GM23338 (cell line): ENCODE measurements around the gene BAG5. TPM values are rescaled to one million over a fixed set of nuclear protein-coding genes. Genes with fewer than 3 reads are reported as not detected.

Experiments used
- ATAC-seq: fragments of 200-7000 bp; cut with Tn5 transposase; 3 replicates; pipeline ENCODE4 v1.9.1; 2020
- DNase-seq: peaks from one replicate; pipeline ENCODE4 v3.0.0-alpha.2; 2015; ENCODE audit warnings: low spot score
- H2AFZ ChIP-seq: fragments of 200-600 bp; sonication (generic); 2 replicates; pipeline ENCODE4 v1.8.0; 2016; ENCODE audit warnings: antibody characterized with exemption, mild to moderate bottlenecking, moderate library complexity
- H3F3A ChIP-seq: fragments of 200-600 bp; sonication (generic); replicated peaks from 2 replicates; pipeline ENCODE4 v1.8.0; 2017; ENCODE audit warnings: antibody characterized with exemption, mixed run types, low read depth
- H3K27ac ChIP-seq: fragments of 200-600 bp; sonication (generic); 2 replicates; pipeline ENCODE4 v1.6.1; 2016; ENCODE audit warnings: low read depth
- H3K27me3 ChIP-seq: fragments of 200-600 bp; sonication (generic); 2 replicates; pipeline ENCODE4 v1.8.0; 2016; ENCODE audit warnings: mild to moderate bottlenecking, mixed run types, moderate library complexity; ENCODE audit not compliant: insufficient read depth
- H3K36me3 ChIP-seq: fragments of 200-600 bp; sonication (generic); 2 replicates; pipeline ENCODE4 v1.8.0; 2016; ENCODE audit warnings: mild to moderate bottlenecking; ENCODE audit not compliant: insufficient read depth
- H3K4me1 ChIP-seq: fragments of 200-600 bp; sonication (generic); 2 replicates; pipeline ENCODE4 v1.8.0; 2016; ENCODE audit warnings: mild to moderate bottlenecking, moderate library complexity; ENCODE audit not compliant: insufficient read depth
- H3K4me2 ChIP-seq: fragments of 200-600 bp; sonication (generic); 2 replicates; pipeline ENCODE4 v1.7.1; 2017; ENCODE audit warnings: mixed run types
- H3K4me3 ChIP-seq: fragments of 200-600 bp; sonication (generic); 2 replicates; pipeline ENCODE4 v1.6.1; 2016; ENCODE audit warnings: mixed run types
- H3K79me2 ChIP-seq: fragments of 200-600 bp; sonication (generic); replicated peaks from 2 replicates; pipeline ENCODE4 v1.8.0; 2017; ENCODE audit warnings: mild to moderate bottlenecking; ENCODE audit not compliant: insufficient read depth
- H3K9me2 ChIP-seq: fragments of 200-600 bp; sonication (generic); 2 replicates; pipeline ENCODE4 v1.8.0; 2017; ENCODE audit not compliant: insufficient read depth
- H4K20me1 ChIP-seq: fragments of 200-600 bp; sonication (generic); replicated peaks from 2 replicates; pipeline ENCODE4 v1.8.0; 2017; ENCODE audit warnings: mild to moderate bottlenecking; ENCODE audit not compliant: insufficient read depth
- H3K27ac Mint-ChIP-seq: 2 replicates; pipeline ENCODE4 v1.8.0; 2020; ENCODE audit warnings: inconsistent platforms, mild to moderate bottlenecking, moderate library complexity, mixed read lengths
- H3K27me3 Mint-ChIP-seq: 3 replicates; pipeline ENCODE4 v1.8.0; 2022; ENCODE audit warnings: low read depth, mild to moderate bottlenecking, moderate library complexity, mixed read lengths, inconsistent platforms; ENCODE audit not compliant: insufficient read depth, poor library complexity
- H3K36me3 Mint-ChIP-seq: 3 replicates; pipeline ENCODE4 v1.8.0; 2021; ENCODE audit warnings: low read depth, mild to moderate bottlenecking, inconsistent platforms, moderate library complexity, mixed read lengths
- H3K4me1 Mint-ChIP-seq: 3 replicates; pipeline ENCODE4 v1.8.0; 2020; ENCODE audit warnings: mild to moderate bottlenecking, inconsistent platforms, mixed read lengths
- H3K4me3 Mint-ChIP-seq: 3 replicates; pipeline ENCODE4 v1.8.0; 2021; ENCODE audit warnings: moderate library complexity, mild to moderate bottlenecking, inconsistent platforms, mixed read lengths
- H3K9me3 Mint-ChIP-seq: 3 replicates; pipeline ENCODE4 v1.8.0; 2020; ENCODE audit warnings: moderate library complexity, mild to moderate bottlenecking, inconsistent platforms, mixed read lengths
- CREB1 ChIP-seq: fragments of 250-450 bp; sonication (Bioruptor Pico); IDR thresholded peaks from 2 replicates; pipeline ENCODE4 v1.5.0; 2020; ENCODE audit warnings: low read depth, mild to moderate bottlenecking, moderate library complexity
- EZH2 ChIP-seq: fragments of 200-600 bp; sonication (generic); IDR thresholded peaks from one replicate; pipeline ENCODE4 v1.8.0; 2017; ENCODE audit warnings: antibody characterized with exemption, mild to moderate bottlenecking, low read depth; ENCODE audit not compliant: unreplicated experiment
- EZH2phosphoT487 ChIP-seq: fragments of 200-600 bp; sonication (generic); IDR thresholded peaks from one replicate; pipeline ENCODE4 v1.8.1; 2018; ENCODE audit warnings: antibody characterized with exemption; ENCODE audit not compliant: unreplicated experiment
- JUNB ChIP-seq: IDR thresholded peaks from one replicate; pipeline ENCODE4 v1.6.1; 2016; ENCODE audit warnings: antibody characterized with exemption; ENCODE audit not compliant: unreplicated experiment
- NANOG ChIP-seq: IDR thresholded peaks from 2 replicates; pipeline ENCODE4 v1.6.1; 2016; ENCODE audit warnings: antibody characterized with exemption, borderline replicate concordance
- POLR2AphosphoS5 ChIP-seq: IDR thresholded peaks from 2 replicates; pipeline ENCODE4 v1.6.1; 2016; ENCODE audit warnings: antibody characterized with exemption, low read depth
- STAT1 ChIP-seq: IDR thresholded peaks from one replicate; pipeline ENCODE4 v1.6.1; 2016; ENCODE audit warnings: antibody characterized with exemption; ENCODE audit not compliant: unreplicated experiment
- ZNF114 ChIP-seq: fragments of 250-450 bp; sonication (Bioruptor Pico); IDR thresholded peaks from 2 replicates; pipeline ENCODE4 v1.5.0; 2020; ENCODE audit warnings: mild to moderate bottlenecking, moderate library complexity
- ZNF331 ChIP-seq: fragments of 250-450 bp; sonication (Bioruptor Pico); IDR thresholded peaks from 2 replicates; pipeline ENCODE4 v1.5.0; 2020; ENCODE audit warnings: low read depth, mild to moderate bottlenecking, moderate library complexity
- polyA plus RNA-seq: library from polyadenylated mRNA; unstranded; fragments of >200 nt; fragmentation: Nextera tagmentation; extraction: Ambion mirVana; gene quantifications from 2 replicates; pipeline ENCODE4 v1.2.1, GENCODE V29; 2016
- total RNA-seq: library from RNA; depleted of rRNA; stranded (reverse); fragments of >200 nt; shearing (Covaris generic); gene quantifications from 2 replicates; pipeline ENCODE4 v1.2.3, GENCODE V29; 2014
- TF ChIP-seq, protein P1 (sequence below): fragments of 250-450 bp; sonication (Bioruptor Pico); IDR thresholded peaks from 2 replicates; pipeline ENCODE4 v1.5.0; 2020; ENCODE audit warnings: mild to moderate bottlenecking, moderate library complexity
- TF ChIP-seq, protein P2 (sequence below): IDR thresholded peaks from one replicate; pipeline ENCODE4 v1.6.1; 2018; ENCODE audit warnings: antibody characterized with exemption; ENCODE audit not compliant: unreplicated experiment
- TF ChIP-seq, protein P3 (sequence below), 2 experiments: fragments of 200-600 bp in 1 of 2; sonication (generic) in 1 of 2; conservative IDR thresholded peaks; 2 replicates each; pipeline versions ENCODE4 v1.5.1 to v1.6.1; 2016 to 2017; ENCODE audit warnings: antibody characterized with exemption in 2 of 2, low read depth in 2 of 2, mild to moderate bottlenecking in 2 of 2, moderate library complexity in 1 of 2
- TF ChIP-seq, protein P4 (sequence below): IDR thresholded peaks from 2 replicates; pipeline ENCODE4 v1.6.1; 2016; ENCODE audit warnings: antibody characterized with exemption

BAG5 gene
- total and polyA plus RNA-seq, 2 experiments from 2014 or later, result 21.1 to 29.2 TPM

DNA sequence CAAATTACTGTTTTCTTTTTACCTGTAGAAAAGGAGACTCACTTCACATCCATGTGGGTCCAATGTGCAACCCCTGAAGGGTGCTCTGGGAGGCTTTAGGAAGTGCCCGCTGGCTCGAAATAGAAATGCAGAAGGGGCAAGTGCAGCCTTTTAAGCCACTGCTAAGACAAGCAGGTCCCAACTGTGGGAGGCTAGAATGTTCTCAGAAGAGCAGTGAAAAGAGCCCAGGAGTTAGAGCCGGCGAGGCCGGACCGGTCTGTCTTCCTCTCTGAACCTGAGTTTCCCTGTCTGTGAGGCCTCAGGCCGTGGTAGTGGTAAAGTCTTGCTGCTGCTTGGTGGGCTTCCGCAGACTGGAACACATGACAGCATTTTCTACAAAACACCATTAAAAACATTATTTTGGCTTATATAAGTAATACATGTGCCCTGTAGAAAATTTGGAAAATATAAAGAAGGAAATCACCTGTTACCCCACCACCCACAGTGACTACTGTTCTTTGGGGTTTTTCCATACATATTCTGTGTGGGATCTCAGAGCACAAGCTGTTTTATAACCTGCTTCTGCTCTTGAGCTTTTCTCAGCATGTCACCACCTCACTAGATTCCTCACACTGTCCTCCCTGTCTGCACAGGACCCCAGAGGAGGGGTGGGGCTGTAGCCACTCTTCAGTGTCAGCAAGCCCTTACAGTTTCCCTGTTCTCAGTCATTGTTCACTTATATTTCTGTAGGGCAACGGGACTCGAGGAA is 45.9 kb downstream of the BAG5 start:
- no peak overlapping the region for H2AFZ ChIP-seq
- H3K27ac Mint-ChIP-seq, result no peak overlapping the region; the same call in 1 of the 2 replicates

More for the DNA sequence above, 45.9 kb downstream of the BAG5 start:
- H3K4me1 Mint-ChIP-seq, result peaks cover 23% of the 10 kb centered on the region
- ATAC-seq, result no peak
- Histone ChIP-seq H3K4me2 (no peak overlapping the region), H3F3A (peaks cover 32% of the 10 kb centered on the region), H3K4me1 (peaks cover 14% of the 10 kb centered on the region), H3K36me3 (no peaks in the 10 kb centered on the region; the same call in 1 of the 2 replicates), H3K27ac (no peak overlapping the region), H3K27me3 (no peaks in the 10 kb centered on the region), H3K79me2 (no peaks in the 10 kb centered on the region), H3K4me3 (no peak overlapping the region), H3K9me2 (no peaks in the 10 kb centered on the region), H4K20me1 (peaks cover 11% of the 10 kb centered on the region)
- peaks cover 37% of the 10 kb centered on the region for H3K27me3 Mint-ChIP-seq
- no peaks in the 10 kb centered on the region; the same call in 2 of the 3 replicates for H3K9me3 Mint-ChIP-seq
- no peak overlapping the region for H3K4me3 Mint-ChIP-seq
- DNase-seq, result no peak
- TF ChIP-seq NANOG (no peak), ZNF331 (CRISPR knock-in tag) (no peak), EZH2 (no peak), ZNF114 (CRISPR knock-in tag) (no peak), STAT1 (no peak), JUNB (no peak), POLR2AphosphoS5 (no peak), CREB1 (CRISPR knock-in tag) (no peak), EZH2phosphoT487 (no peak)
- TF ChIP-seq, protein P1, sequence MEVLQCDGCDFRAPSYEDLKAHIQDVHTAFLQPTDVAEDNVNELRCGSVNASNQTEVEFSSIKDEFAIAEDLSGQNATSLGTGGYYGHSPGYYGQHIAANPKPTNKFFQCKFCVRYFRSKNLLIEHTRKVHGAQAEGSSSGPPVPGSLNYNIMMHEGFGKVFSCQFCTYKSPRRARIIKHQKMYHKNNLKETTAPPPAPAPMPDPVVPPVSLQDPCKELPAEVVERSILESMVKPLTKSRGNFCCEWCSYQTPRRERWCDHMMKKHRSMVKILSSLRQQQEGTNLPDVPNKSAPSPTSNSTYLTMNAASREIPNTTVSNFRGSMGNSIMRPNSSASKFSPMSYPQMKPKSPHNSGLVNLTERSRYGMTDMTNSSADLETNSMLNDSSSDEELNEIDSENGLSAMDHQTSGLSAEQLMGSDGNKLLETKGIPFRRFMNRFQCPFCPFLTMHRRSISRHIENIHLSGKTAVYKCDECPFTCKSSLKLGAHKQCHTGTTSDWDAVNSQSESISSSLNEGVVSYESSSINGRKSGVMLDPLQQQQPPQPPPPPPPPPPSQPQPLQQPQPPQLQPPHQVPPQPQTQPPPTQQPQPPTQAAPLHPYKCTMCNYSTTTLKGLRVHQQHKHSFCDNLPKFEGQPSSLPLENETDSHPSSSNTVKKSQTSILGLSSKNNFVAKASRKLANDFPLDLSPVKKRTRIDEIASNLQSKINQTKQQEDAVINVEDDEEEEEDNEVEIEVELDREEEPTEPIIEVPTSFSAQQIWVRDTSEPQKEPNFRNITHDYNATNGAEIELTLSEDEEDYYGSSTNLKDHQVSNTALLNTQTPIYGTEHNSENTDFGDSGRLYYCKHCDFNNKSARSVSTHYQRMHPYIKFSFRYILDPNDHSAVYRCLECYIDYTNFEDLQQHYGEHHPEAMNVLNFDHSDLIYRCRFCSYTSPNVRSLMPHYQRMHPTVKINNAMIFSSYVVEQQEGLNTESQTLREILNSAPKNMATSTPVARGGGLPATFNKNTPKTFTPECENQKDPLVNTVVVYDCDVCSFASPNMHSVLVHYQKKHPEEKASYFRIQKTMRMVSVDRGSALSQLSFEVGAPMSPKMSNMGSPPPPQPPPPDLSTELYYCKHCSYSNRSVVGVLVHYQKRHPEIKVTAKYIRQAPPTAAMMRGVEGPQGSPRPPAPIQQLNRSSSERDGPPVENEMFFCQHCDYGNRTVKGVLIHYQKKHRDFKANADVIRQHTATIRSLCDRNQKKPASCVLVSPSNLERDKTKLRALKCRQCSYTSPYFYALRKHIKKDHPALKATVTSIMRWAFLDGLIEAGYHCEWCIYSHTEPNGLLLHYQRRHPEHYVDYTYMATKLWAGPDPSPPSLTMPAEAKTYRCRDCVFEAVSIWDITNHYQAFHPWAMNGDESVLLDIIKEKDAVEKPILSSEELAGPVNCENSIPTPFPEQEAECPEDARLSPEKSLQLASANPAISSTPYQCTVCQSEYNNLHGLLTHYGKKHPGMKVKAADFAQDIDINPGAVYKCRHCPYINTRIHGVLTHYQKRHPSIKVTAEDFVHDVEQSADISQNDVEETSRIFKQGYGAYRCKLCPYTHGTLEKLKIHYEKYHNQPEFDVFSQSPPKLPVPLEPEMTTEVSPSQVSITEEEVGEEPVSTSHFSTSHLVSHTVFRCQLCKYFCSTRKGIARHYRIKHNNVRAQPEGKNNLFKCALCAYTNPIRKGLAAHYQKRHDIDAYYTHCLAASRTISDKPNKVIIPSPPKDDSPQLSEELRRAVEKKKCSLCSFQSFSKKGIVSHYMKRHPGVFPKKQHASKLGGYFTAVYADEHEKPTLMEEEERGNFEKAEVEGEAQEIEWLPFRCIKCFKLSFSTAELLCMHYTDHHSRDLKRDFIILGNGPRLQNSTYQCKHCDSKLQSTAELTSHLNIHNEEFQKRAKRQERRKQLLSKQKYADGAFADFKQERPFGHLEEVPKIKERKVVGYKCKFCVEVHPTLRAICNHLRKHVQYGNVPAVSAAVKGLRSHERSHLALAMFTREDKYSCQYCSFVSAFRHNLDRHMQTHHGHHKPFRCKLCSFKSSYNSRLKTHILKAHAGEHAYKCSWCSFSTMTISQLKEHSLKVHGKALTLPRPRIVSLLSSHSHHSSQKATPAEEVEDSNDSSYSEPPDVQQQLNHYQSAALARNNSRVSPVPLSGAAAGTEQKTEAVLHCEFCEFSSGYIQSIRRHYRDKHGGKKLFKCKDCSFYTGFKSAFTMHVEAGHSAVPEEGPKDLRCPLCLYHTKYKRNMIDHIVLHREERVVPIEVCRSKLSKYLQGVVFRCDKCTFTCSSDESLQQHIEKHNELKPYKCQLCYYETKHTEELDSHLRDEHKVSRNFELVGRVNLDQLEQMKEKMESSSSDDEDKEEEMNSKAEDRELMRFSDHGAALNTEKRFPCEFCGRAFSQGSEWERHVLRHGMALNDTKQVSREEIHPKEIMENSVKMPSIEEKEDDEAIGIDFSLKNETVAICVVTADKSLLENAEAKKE (CRISPR knock-in tag), result no peak
- TF ChIP-seq, protein P2, sequence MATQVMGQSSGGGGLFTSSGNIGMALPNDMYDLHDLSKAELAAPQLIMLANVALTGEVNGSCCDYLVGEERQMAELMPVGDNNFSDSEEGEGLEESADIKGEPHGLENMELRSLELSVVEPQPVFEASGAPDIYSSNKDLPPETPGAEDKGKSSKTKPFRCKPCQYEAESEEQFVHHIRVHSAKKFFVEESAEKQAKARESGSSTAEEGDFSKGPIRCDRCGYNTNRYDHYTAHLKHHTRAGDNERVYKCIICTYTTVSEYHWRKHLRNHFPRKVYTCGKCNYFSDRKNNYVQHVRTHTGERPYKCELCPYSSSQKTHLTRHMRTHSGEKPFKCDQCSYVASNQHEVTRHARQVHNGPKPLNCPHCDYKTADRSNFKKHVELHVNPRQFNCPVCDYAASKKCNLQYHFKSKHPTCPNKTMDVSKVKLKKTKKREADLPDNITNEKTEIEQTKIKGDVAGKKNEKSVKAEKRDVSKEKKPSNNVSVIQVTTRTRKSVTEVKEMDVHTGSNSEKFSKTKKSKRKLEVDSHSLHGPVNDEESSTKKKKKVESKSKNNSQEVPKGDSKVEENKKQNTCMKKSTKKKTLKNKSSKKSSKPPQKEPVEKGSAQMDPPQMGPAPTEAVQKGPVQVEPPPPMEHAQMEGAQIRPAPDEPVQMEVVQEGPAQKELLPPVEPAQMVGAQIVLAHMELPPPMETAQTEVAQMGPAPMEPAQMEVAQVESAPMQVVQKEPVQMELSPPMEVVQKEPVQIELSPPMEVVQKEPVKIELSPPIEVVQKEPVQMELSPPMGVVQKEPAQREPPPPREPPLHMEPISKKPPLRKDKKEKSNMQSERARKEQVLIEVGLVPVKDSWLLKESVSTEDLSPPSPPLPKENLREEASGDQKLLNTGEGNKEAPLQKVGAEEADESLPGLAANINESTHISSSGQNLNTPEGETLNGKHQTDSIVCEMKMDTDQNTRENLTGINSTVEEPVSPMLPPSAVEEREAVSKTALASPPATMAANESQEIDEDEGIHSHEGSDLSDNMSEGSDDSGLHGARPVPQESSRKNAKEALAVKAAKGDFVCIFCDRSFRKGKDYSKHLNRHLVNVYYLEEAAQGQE, result no peak
- TF ChIP-seq, protein P3, sequence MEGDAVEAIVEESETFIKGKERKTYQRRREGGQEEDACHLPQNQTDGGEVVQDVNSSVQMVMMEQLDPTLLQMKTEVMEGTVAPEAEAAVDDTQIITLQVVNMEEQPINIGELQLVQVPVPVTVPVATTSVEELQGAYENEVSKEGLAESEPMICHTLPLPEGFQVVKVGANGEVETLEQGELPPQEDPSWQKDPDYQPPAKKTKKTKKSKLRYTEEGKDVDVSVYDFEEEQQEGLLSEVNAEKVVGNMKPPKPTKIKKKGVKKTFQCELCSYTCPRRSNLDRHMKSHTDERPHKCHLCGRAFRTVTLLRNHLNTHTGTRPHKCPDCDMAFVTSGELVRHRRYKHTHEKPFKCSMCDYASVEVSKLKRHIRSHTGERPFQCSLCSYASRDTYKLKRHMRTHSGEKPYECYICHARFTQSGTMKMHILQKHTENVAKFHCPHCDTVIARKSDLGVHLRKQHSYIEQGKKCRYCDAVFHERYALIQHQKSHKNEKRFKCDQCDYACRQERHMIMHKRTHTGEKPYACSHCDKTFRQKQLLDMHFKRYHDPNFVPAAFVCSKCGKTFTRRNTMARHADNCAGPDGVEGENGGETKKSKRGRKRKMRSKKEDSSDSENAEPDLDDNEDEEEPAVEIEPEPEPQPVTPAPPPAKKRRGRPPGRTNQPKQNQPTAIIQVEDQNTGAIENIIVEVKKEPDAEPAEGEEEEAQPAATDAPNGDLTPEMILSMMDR (conservative IDR thresholded peaks at IDR 0.05; ENCODE audit: low read depth in 2 of 2), result no peak
- TF ChIP-seq, protein P4, sequence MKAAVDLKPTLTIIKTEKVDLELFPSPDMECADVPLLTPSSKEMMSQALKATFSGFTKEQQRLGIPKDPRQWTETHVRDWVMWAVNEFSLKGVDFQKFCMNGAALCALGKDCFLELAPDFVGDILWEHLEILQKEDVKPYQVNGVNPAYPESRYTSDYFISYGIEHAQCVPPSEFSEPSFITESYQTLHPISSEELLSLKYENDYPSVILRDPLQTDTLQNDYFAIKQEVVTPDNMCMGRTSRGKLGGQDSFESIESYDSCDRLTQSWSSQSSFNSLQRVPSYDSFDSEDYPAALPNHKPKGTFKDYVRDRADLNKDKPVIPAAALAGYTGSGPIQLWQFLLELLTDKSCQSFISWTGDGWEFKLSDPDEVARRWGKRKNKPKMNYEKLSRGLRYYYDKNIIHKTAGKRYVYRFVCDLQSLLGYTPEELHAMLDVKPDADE, result no peak
- peaks cover 18% of the 10 kb centered on the region for H3K36me3 Mint-ChIP-seq
